Esophagus muscularis mucosa (tissue), 4 donors: ENCODE results near the gene LPO. TPM values are rescaled to one million over a fixed set of nuclear protein-coding genes. Genes with fewer than 3 reads are reported as not detected.

Experiments used
- DNase-seq: peaks from one replicate; pipeline ENCODE4 v3.0.0-alpha.2; 2017; ENCODE audit errors: extremely low spot score
- H3K27ac ChIP-seq, 4 donors: fragments of 200-600 bp; sonication (generic); replicated peaks in 1 of 4; 1 replicate in 3 of 4; 2 replicates in 1 of 4; pipeline ENCODE4 v1.5.1; 2016 to 2019; ENCODE audit warnings: mild to moderate bottlenecking in 1 of 4
- H3K27me3 ChIP-seq, 4 donors: fragments of 200-600 bp; sonication (generic); one replicate each; pipeline versions ENCODE4 v1.5.1 to v1.6.0; 2016 to 2019
- H3K36me3 ChIP-seq, 4 donors: fragments of 200-600 bp; sonication (generic); one replicate each; pipeline ENCODE4 v1.5.1; 2016 to 2019
- H3K4me1 ChIP-seq, 4 donors: fragments of 200-600 bp; sonication (generic); one replicate each; pipeline ENCODE4 v1.5.1; 2016 to 2019
- H3K4me3 ChIP-seq, 4 donors: fragments of 200-600 bp; sonication (generic); 1 replicate in 2 of 4; 2 replicates in 2 of 4; pipeline ENCODE4 v1.5.1; 2016 to 2019; ENCODE audit warnings: mild to moderate bottlenecking in 4 of 4, moderate library complexity in 1 of 4
- H3K9me3 ChIP-seq, 4 donors: fragments of 200-600 bp; sonication (generic); 1 replicate in 3 of 4; 2 replicates in 1 of 4; pipeline ENCODE4 v1.5.1; 2016 to 2019
- CTCF ChIP-seq, 3 experiments: fragments of 200-600 bp in 2 of 3; fragments of 450-650 bp in 1 of 3; sonication (generic) in 2 of 3; IDR thresholded peaks; one replicate each; pipeline ENCODE4 v1.5.1; 2017 to 2019; ENCODE audit warnings: antibody characterized with exemption in 3 of 3, mild to moderate bottlenecking in 2 of 3, moderate library complexity in 1 of 3
- EP300 ChIP-seq: sonication (generic); formaldehyde crosslinking; IDR thresholded peaks from one replicate; pipeline ENCODE4 v1.6.1; 2017; ENCODE audit warnings: antibody characterized with exemption
- POLR2A ChIP-seq: fragments of 450-650 bp; IDR thresholded peaks from one replicate; pipeline ENCODE4 v1.6.1; 2017; ENCODE audit warnings: antibody characterized with exemption, moderate library complexity, mild to moderate bottlenecking, low read depth
- POLR2AphosphoS5 ChIP-seq, 2 donors: sonication (generic); formaldehyde crosslinking; IDR thresholded peaks; one replicate each; pipeline ENCODE4 v1.6.1; 2017; ENCODE audit warnings: antibody characterized with exemption in 2 of 2
- WGBS: methylation state at CpG from one replicate; pipeline ENCODE4 v1.1.5; 2018; 5-methylcytosine and 5-hydroxymethylcytosine counted together
- intact Hi-C: fragments of 100-400 bp; cut with DNase I; formaldehyde crosslinking; loops from one replicate; pipeline ENCODE4 v1.15.1; 2023
- total RNA-seq, 4 donors: library from RNA; depleted of rRNA; stranded (reverse); fragments of >200 nt; gene quantifications; one replicate each; pipeline versions ENCODE4 v1.1.0 to v1.2.1, GENCODE V29; 2016

Gene LPO
- total RNA-seq, 4 donors from 2014 or later = not detected

GRCh38 chr17:58289869-58290268 lies 51.5 kb downstream of the LPO start:
- Histone ChIP-seq H3K4me1 (no peaks in the 10 kb centered on the region), H3K27me3 (peaks cover 0 to 38% (median 0%) of the 10 kb centered on the region in 4 donors), H3K4me3 (no peak overlapping the region), H3K27ac (no peak overlapping the region), H3K36me3 (no peaks in the 10 kb centered on the region), H3K9me3 (no peaks in the 10 kb centered on the region)
- intact Hi-C loops = no loop called here
- TF ChIP-seq EP300 = no peak
- TF ChIP-seq POLR2A = no peak
- no peak for TF ChIP-seq CTCF (IDR thresholded peaks at IDR 0.05)
- no peak for TF ChIP-seq POLR2AphosphoS5 (IDR thresholded peaks at IDR 0.05)
- 46% methylated on average over 2 of the region's 2 CpGs for WGBS
- DNase-seq = peak; percentile 24

- Histone ChIP-seq H3K4me1 (no peaks in the 10 kb centered on the region), H3K4me3 (no peak overlapping the region), H3K9me3 (no peaks in the 10 kb centered on the region), H3K36me3 (no peaks in the 10 kb centered on the region), H3K27me3 (peaks cover 0 to 36% (median 0%) of the 10 kb centered on the region in 4 donors), H3K27ac (no peak overlapping the region)
- no peak for TF ChIP-seq CTCF (IDR thresholded peaks at IDR 0.05)
- TF ChIP-seq POLR2AphosphoS5 (IDR thresholded peaks at IDR 0.05) = no peak
- no peak for TF ChIP-seq POLR2A
- no peak for TF ChIP-seq EP300
- WGBS = 73% methylated on average over 5 of the region's 5 CpGs
- intact Hi-C loops = no loop called here
- DNase-seq = peak; percentile 4
These were observed 52.9 kb downstream of the LPO start for GRCh38 chr17:58291246-58291645.

GRCh38 chr17:58294034-58294433 lies 55.6 kb downstream of the LPO start:
- 89% methylated on average over 1 of the region's 1 CpG for WGBS
- no peaks in the 10 kb centered on the region for H3K9me3 ChIP-seq

GRCh38 chr17:58300336-58300735 lies 62.0 kb downstream of the LPO start:
- H3K4me3 ChIP-seq = no peak overlapping the region
- WGBS = 78% methylated on average over 6 of the region's 6 CpGs
- peaks cover 0 to 6% (median 0%) of the 10 kb centered on the region in 4 donors for H3K4me1 ChIP-seq
- TF ChIP-seq POLR2AphosphoS5 (IDR thresholded peaks at IDR 0.05) (no peak), CTCF (IDR thresholded peaks at IDR 0.05) (no peak), EP300 (no peak), POLR2A (no peak)
- DNase-seq = peak; percentile 86
- no peak overlapping the region for H3K27ac ChIP-seq
- intact Hi-C loops = no loop called here
- no peaks in the 10 kb centered on the region for H3K9me3 ChIP-seq
- H3K27me3 ChIP-seq = no peaks in the 10 kb centered on the region
- H3K36me3 ChIP-seq = peaks cover 0 to 13% (median 4%) of the 10 kb centered on the region in 4 donors

More at GRCh38 chr17:58294034-58294433, 55.6 kb downstream of the LPO start:
- intact Hi-C loops = no loop called here
- Histone ChIP-seq H3K4me1 (no peaks in the 10 kb centered on the region), H3K36me3 (no peaks in the 10 kb centered on the region), H3K4me3 (no peak overlapping the region), H3K27ac (no peak overlapping the region), H3K27me3 (peaks cover 0 to 25% (median 0%) of the 10 kb centered on the region in 4 donors)
- TF ChIP-seq POLR2AphosphoS5 (IDR thresholded peaks at IDR 0.05) (no peak), POLR2A (no peak), CTCF (IDR thresholded peaks at IDR 0.05) (no peak), EP300 (no peak)
- DNase-seq = no peak
